Left ventricle myocardium inferior (tissue), 1 donor: ENCODE data around the gene GABARAPL2. TPM values are rescaled to one million over a fixed set of nuclear protein-coding genes. Genes with fewer than 3 reads are reported as not detected.
A peak's percentile ranks its signal among the peaks of the same experiment; 100 is the strongest.

Experiments used
- DNase-seq: peaks from one replicate; pipeline ENCODE4 v3.0.0-alpha.2; 2020
- H3K27ac ChIP-seq: fragments of 200-600 bp; replicated peaks from 2 replicates; pipeline ENCODE4 v1.8.0; 2021
- H3K27me3 ChIP-seq: fragments of 200-600 bp; 2 replicates; pipeline ENCODE4 v1.8.0; 2021; ENCODE audit warnings: low read depth
- H3K36me3 ChIP-seq: fragments of 200-600 bp; 2 replicates; pipeline ENCODE4 v1.8.0; 2021
- H3K4me1 ChIP-seq: fragments of 200-600 bp; 2 replicates; pipeline ENCODE4 v1.8.0; 2021
- H3K4me3 ChIP-seq: fragments of 200-600 bp; 2 replicates; pipeline ENCODE4 v1.8.0; 2021; ENCODE audit warnings: mild to moderate bottlenecking, moderate library complexity
- H3K9me3 ChIP-seq: fragments of 200-600 bp; replicated peaks from 2 replicates; pipeline ENCODE4 v1.8.0; 2021
- CTCF ChIP-seq: fragments of 200-600 bp; IDR thresholded peaks from 2 replicates; pipeline ENCODE4 v1.8.0; 2021; ENCODE audit warnings: antibody characterized with exemption, mild to moderate bottlenecking, borderline replicate concordance
- intact Hi-C: fragments of 100-400 bp; cut with micrococcal nuclease; formaldehyde crosslinking; loops from one replicate; pipeline ENCODE4 v1.11.0; 2022
- total RNA-seq: library from RNA; stranded (reverse); fragmentation: NEBNext Ultra II Directional; extraction: Animal tissue kit (Norgen Biotek cat#: 25700); gene quantifications from one replicate; pipeline ENCODE4 v1.2.1, GENCODE V29; 2021
- donor health status: DM: no; HTN: yes; CAD: no; lungs with severe emphysema.

GABARAPL2 gene
- total RNA-seq, 1 donor from 2014 or later, result 280 TPM

- Histone ChIP-seq H3K27me3 (no peaks in the 10 kb centered on the region), H3K9me3 (no peaks in the 10 kb centered on the region), H3K27ac (peak within 1 kb of the TSS; percentile 93), H3K4me1 (peaks cover 38% of the 10 kb centered on the region), H3K4me3 (peak within 1 kb of the TSS; percentile 77), H3K36me3 (peaks cover 46% of the 10 kb centered on the region)
- TF ChIP-seq CTCF, result no peak
- DNase-seq, result peak; percentile 98
- intact Hi-C loops, result no loop called here
Measured at GRCh38 chr16:75622761-75623605, 56.8 kb downstream of the GABARAPL2 start, which contains the start of gene ADAT1. Gene ADAT1 (minus strand): TSS chr16:75623281. CDS start chr16:75620799, 2,482 bp downstream.

- Histone ChIP-seq H3K27ac (no peak overlapping the region), H3K36me3 (peaks cover 46% of the 10 kb centered on the region), H3K27me3 (no peaks in the 10 kb centered on the region), H3K9me3 (no peaks in the 10 kb centered on the region), H3K4me3 (no peak overlapping the region), H3K4me1 (peaks cover 44% of the 10 kb centered on the region)
- intact Hi-C loops, result no loop called here
- no peak for TF ChIP-seq CTCF
- DNase-seq, result no peak
Measured at GRCh38 chr16:75624921-75625334, 58.7 kb downstream of the GABARAPL2 start.

- no peak overlapping the region for H3K4me3 ChIP-seq
- no peaks in the 10 kb centered on the region for H3K27me3 ChIP-seq
- no peak overlapping the region for H3K27ac ChIP-seq
- no peak for DNase-seq
- intact Hi-C loops, result no loop called here
- H3K4me1 ChIP-seq, result peaks cover 27% of the 10 kb centered on the region
- TF ChIP-seq CTCF, result no peak
- H3K36me3 ChIP-seq, result peaks cover 59% of the 10 kb centered on the region
- no peaks in the 10 kb centered on the region for H3K9me3 ChIP-seq
Measured at GRCh38 chr16:75626806-75627205, 60.6 kb downstream of the GABARAPL2 start.

Other genes with a start within 250 kb of the GABARAPL2 start
- 24.9 TPM for gene CFDP1, start 132.9 kb upstream of the GABARAPL2 start, total RNA-seq
- gene TMEM170A, start 101.7 kb upstream of the GABARAPL2 start, total RNA-seq, result 10.3 TPM
- gene CHST6, start 70.9 kb upstream of the GABARAPL2 start, total RNA-seq, result 1.4 TPM
- gene CHST5, start 30.3 kb upstream of the GABARAPL2 start, total RNA-seq, result 0.85 TPM
- gene TMEM231, start 10.1 kb upstream of the GABARAPL2 start, total RNA-seq, result 6.6 TPM
- 28.4 TPM for gene ADAT1, start 56.9 kb downstream of the GABARAPL2 start, total RNA-seq
- gene KARS1, start 81.3 kb downstream of the GABARAPL2 start, total RNA-seq, result 127 TPM
- 60.1 TPM for gene TERF2IP, start 81.4 kb downstream of the GABARAPL2 start, total RNA-seq
- not detected for gene CPHXL2, start 110.6 kb downstream of the GABARAPL2 start, total RNA-seq
- gene DUXB, start 135.1 kb downstream of the GABARAPL2 start, total RNA-seq, result not detected
- not detected for gene CPHXL, start 160.1 kb downstream of the GABARAPL2 start, total RNA-seq